ENCODE results near the gene PKN1.

GRCh38 chr19:14427461-14427860 is 5.6 kb upstream of the PKN1 start:
- TF ChIP-seq, protein P1, sequence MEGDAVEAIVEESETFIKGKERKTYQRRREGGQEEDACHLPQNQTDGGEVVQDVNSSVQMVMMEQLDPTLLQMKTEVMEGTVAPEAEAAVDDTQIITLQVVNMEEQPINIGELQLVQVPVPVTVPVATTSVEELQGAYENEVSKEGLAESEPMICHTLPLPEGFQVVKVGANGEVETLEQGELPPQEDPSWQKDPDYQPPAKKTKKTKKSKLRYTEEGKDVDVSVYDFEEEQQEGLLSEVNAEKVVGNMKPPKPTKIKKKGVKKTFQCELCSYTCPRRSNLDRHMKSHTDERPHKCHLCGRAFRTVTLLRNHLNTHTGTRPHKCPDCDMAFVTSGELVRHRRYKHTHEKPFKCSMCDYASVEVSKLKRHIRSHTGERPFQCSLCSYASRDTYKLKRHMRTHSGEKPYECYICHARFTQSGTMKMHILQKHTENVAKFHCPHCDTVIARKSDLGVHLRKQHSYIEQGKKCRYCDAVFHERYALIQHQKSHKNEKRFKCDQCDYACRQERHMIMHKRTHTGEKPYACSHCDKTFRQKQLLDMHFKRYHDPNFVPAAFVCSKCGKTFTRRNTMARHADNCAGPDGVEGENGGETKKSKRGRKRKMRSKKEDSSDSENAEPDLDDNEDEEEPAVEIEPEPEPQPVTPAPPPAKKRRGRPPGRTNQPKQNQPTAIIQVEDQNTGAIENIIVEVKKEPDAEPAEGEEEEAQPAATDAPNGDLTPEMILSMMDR (IDR thresholded peaks at IDR 0.05; ENCODE audit: borderline replicate concordance, extremely low read depth, low read length, poor library complexity, severe bottlenecking): no peak
- no peak for TF ChIP-seq EZH2 (IDR thresholded peaks at IDR 0.05; ENCODE audit: borderline replicate concordance, low read depth, low read length, severe bottlenecking)
